Duodenal mucosa (tissue), 2 donors: Measurements from ENCODE around the gene BSDC1.
"Not testable (repeated sequence)": the region's sequence is repeated elsewhere in the genome, so short reads cannot be mapped to it uniquely, and the experiment has no call there.

Experiments
- H3K27ac ChIP-seq: one replicate; pipeline ENCODE4 v1.7.0; 2013; ENCODE audit warnings: low read depth, low read length
- H3K27me3 ChIP-seq, 2 donors: one replicate each; pipeline ENCODE4 v1.7.0; 2013; ENCODE audit warnings: low read length in 2 of 2, control low read depth in 1 of 2; ENCODE audit not compliant: insufficient read depth in 2 of 2, control insufficient read depth in 1 of 2
- H3K36me3 ChIP-seq, 2 donors: one replicate each; pipeline ENCODE4 v1.7.0; 2013; ENCODE audit warnings: low read length in 2 of 2, control low read depth in 1 of 2; ENCODE audit not compliant: insufficient read depth in 2 of 2, control insufficient read depth in 1 of 2
- H3K4me1 ChIP-seq, 2 donors: one replicate each; pipeline ENCODE4 v1.7.0; 2013; ENCODE audit warnings: low read length in 2 of 2, control low read depth in 1 of 2; ENCODE audit not compliant: insufficient read depth in 2 of 2, control insufficient read depth in 1 of 2
- H3K4me3 ChIP-seq, 2 donors: one replicate each; pipeline ENCODE4 v1.7.0; 2013; ENCODE audit warnings: low read length in 2 of 2, low read depth in 1 of 2
- H3K9ac ChIP-seq, 2 donors: one replicate each; pipeline ENCODE4 v1.7.0; 2013; ENCODE audit warnings: low read length in 2 of 2, low read depth in 1 of 2
- H3K9me3 ChIP-seq, 2 donors: one replicate each; pipeline ENCODE4 v1.7.0; 2013; ENCODE audit warnings: low read length in 2 of 2, control low read depth in 1 of 2; ENCODE audit not compliant: control insufficient read depth in 1 of 2

The BSDC1 gene

GRCh38 chr1:32413507-32414185 is 19.4 kb upstream of the BSDC1 start:
- no peaks in the 10 kb centered on the region for H3K36me3 ChIP-seq
- no peaks in the 10 kb centered on the region for H3K27me3 ChIP-seq
- H3K4me3 ChIP-seq = no peak overlapping the region
- H3K9me3 ChIP-seq = peaks cover 0 to 11% of the 10 kb centered on the region in 2 donors
- H3K27ac ChIP-seq = no peak overlapping the region
- H3K9ac ChIP-seq = no peak overlapping the region
- H3K4me1 ChIP-seq = peaks cover 0 to 3% of the 10 kb centered on the region in 2 donors

GRCh38 chr1:32411261-32411660 is 17.0 kb upstream of the BSDC1 start:
- no peaks in the 10 kb centered on the region for H3K36me3 ChIP-seq
- H3K9me3 ChIP-seq = peaks cover 0 to 8% of the 10 kb centered on the region in 2 donors
- H3K4me1 ChIP-seq = peaks cover 0 to 3% of the 10 kb centered on the region in 2 donors
- H3K27me3 ChIP-seq = no peaks in the 10 kb centered on the region
- no peak overlapping the region for H3K27ac ChIP-seq
- no peak overlapping the region for H3K4me3 ChIP-seq
- no peak overlapping the region for H3K9ac ChIP-seq

- no peak overlapping the region for H3K27ac ChIP-seq
- H3K4me3 ChIP-seq = no peak overlapping the region
- no peaks in the 10 kb centered on the region for H3K27me3 ChIP-seq
- no peaks in the 10 kb centered on the region for H3K4me1 ChIP-seq
- H3K36me3 ChIP-seq = no peaks in the 10 kb centered on the region
- H3K9me3 ChIP-seq = no peaks in the 10 kb centered on the region
- no peak overlapping the region for H3K9ac ChIP-seq
Measured at GRCh38 chr1:32406629-32407111, 12.4 kb upstream of the BSDC1 start.

- Histone ChIP-seq H3K27me3 (no peaks in the 10 kb centered on the region), H3K9me3 (no peaks in the 10 kb centered on the region), H3K36me3 (no peaks in the 10 kb centered on the region), H3K4me3 (no peak overlapping the region), H3K9ac (no peak overlapping the region), H3K27ac (no peak overlapping the region), H3K4me1 (peaks cover 3 to 4% of the 10 kb centered on the region in 2 donors)
Measured at GRCh38 chr1:32405672-32406467, 11.6 kb upstream of the BSDC1 start.

- Histone ChIP-seq H3K36me3 (no peaks in the 10 kb centered on the region), H3K4me1 (peaks cover 3 to 4% of the 10 kb centered on the region in 2 donors), H3K4me3 (no peak overlapping the region), H3K9me3 (no peaks in the 10 kb centered on the region), H3K27me3 (no peaks in the 10 kb centered on the region), H3K27ac (no peak overlapping the region), H3K9ac (no peak overlapping the region)
Measured at GRCh38 chr1:32404946-32405345, 10.7 kb upstream of the BSDC1 start.

GRCh38 chr1:32400876-32401631 is 6.8 kb upstream of the BSDC1 start:
- peak overlapping the region; percentile 27 to 32 for H3K9ac ChIP-seq
- no peak overlapping the region for H3K27ac ChIP-seq
- H3K4me3 ChIP-seq = peak overlapping the region in 1 of 2 donors; percentile 3

GRCh38 chr1:32399843-32400242 is 5.6 kb upstream of the BSDC1 start:
- H3K9me3 ChIP-seq = no peaks in the 10 kb centered on the region
- no peak overlapping the region for H3K27ac ChIP-seq
- no peaks in the 10 kb centered on the region for H3K36me3 ChIP-seq
- peaks cover 6 to 7% of the 10 kb centered on the region in 2 donors for H3K4me1 ChIP-seq
- H3K27me3 ChIP-seq = no peaks in the 10 kb centered on the region
- H3K9ac ChIP-seq = no peak overlapping the region
- no peak overlapping the region for H3K4me3 ChIP-seq

More at GRCh38 chr1:32400876-32401631, 6.8 kb upstream of the BSDC1 start:
- Histone ChIP-seq H3K4me1 (peaks cover 3 to 4% of the 10 kb centered on the region in 2 donors), H3K27me3 (no peaks in the 10 kb centered on the region), H3K9me3 (no peaks in the 10 kb centered on the region), H3K36me3 (no peaks in the 10 kb centered on the region)

GRCh38 chr1:32398401-32398800 is 4.2 kb upstream of the BSDC1 start:
- Histone ChIP-seq H3K4me1 (peaks cover 8 to 15% of the 10 kb centered on the region in 2 donors), H3K9ac (no peak overlapping the region), H3K36me3 (no peaks in the 10 kb centered on the region), H3K27ac (no peak overlapping the region), H3K27me3 (no peaks in the 10 kb centered on the region), H3K9me3 (no peaks in the 10 kb centered on the region), H3K4me3 (no peak overlapping the region)

GRCh38 chr1:32396524-32396923 is 2.3 kb upstream of the BSDC1 start:
- H3K27ac ChIP-seq, H3K9me3 ChIP-seq, H3K27me3 ChIP-seq, H3K36me3 ChIP-seq, H3K9ac ChIP-seq, H3K4me3 ChIP-seq: not testable (repeated sequence)
- peaks cover 14 to 26% of the 10 kb centered on the region in 2 donors for H3K4me1 ChIP-seq
